ENCODE results near the gene XXYLT1. TPM values are rescaled to one million over a fixed set of nuclear protein-coding genes. Genes with fewer than 3 reads are reported as not detected.

XXYLT1 gene
- total RNA-seq, 1 experiment from 2014 or later: 23.4 TPM

DNA sequence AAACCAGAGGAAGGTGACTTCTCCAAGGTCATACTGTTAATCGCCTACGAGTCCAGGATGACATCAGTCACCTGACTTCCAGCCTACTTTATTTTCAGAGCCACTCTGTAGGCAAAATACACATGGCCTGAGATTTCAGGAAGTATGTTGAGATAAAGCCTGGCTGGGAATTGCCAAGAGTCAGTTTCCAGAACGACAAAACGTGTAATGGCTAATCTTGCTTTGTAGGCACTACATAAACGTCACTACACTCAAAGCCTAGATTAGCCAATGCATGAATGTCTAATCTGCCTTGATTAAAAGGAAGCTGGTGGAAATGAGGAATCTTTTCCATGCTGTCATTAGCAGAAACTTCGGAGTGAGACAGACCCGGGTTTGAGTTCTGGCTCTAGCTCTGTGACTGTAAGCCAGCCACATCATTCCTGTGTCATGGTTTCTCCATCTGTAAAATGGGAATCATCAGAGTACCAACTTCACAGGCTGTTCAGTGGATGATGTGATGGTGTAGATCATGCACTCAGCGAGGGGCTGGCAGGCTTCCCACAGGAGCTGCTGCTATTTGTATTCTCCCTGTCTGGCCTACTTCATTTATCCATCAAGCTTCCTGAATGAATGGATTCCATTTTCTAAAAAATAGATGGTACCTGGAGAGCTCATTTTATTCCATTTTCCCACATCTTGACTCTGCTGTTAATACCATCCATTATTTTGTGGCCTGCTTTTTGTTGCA lies 241.9 kb downstream of the XXYLT1 start (continued):
- TF ChIP-seq AFF4 (CRISPR knock-in tag; IDR thresholded peaks at IDR 0.05; ENCODE audit: borderline replicate concordance) (no peak), FOXP1 (CRISPR knock-in tag; IDR thresholded peaks at IDR 0.05; ENCODE audit: borderline replicate concordance) (no peak), SOX15 (CRISPR knock-in tag; IDR thresholded peaks at IDR 0.05) (no peak), OVOL2 (CRISPR knock-in tag; IDR thresholded peaks at IDR 0.05; ENCODE audit: borderline replicate concordance) (no peak), ZNF532 (CRISPR knock-in tag; IDR thresholded peaks at IDR 0.05; ENCODE audit: borderline replicate concordance) (no peak), ZNF396 (CRISPR knock-in tag; IDR thresholded peaks at IDR 0.05; ENCODE audit: borderline replicate concordance) (no peak), SP1 (CRISPR knock-in tag; conservative IDR thresholded peaks at IDR 0.05) (no peak), NR1H2 (CRISPR knock-in tag; IDR thresholded peaks at IDR 0.05) (no peak), ZNF671 (CRISPR knock-in tag; IDR thresholded peaks at IDR 0.05) (no peak)

DNA sequence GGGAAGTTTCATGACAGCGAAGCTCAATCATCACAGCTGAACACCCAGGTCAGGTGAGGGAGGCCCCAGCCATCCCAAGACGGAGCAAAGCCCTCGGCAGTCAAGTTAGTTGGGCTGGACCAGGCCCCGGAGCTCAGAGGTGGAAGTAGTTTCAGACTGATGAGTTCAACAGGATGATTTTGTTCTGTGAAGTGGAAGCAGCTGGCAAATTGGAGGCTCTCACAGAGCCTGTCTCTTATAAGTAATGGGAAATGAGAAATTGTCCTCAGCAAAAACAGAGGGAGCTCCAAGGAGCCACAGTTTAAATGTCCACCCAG lies 245.1 kb downstream of the XXYLT1 start:
- no peaks in the 10 kb centered on the region for H3K27me3 Mint-ChIP-seq (ENCODE audit: low read depth)
- peaks cover 15% of the 10 kb centered on the region for H3K9me3 Mint-ChIP-seq
- H3K36me3 Mint-ChIP-seq: no peaks in the 10 kb centered on the region
- ChIA-PET POLR2A (no interaction called here), CTCF (interaction anchor here (0.8 to 1.4 kb wide), 3 partner anchors 9 to 343 kb away, joined by 3 to 6 read pairs (median 3); no protein-coding TSS in a partner anchor)
- ATAC-seq (no peak), DNase-seq (ENCODE audit: low spot score) (no peak)
- no peak overlapping the region for H3K4me3 Mint-ChIP-seq
- TF ChIP-seq ZNF232 (CRISPR knock-in tag; IDR thresholded peaks at IDR 0.05) (no peak), ZNF121 (CRISPR knock-in tag; IDR thresholded peaks at IDR 0.05) (no peak), NR2C2 (CRISPR knock-in tag; IDR thresholded peaks at IDR 0.05) (no peak), CREM (CRISPR knock-in tag; IDR thresholded peaks at IDR 0.05) (no peak), ATF2 (CRISPR knock-in tag; IDR thresholded peaks at IDR 0.05; ENCODE audit: borderline replicate concordance, low read depth) (no peak), OVOL2 (CRISPR knock-in tag; IDR thresholded peaks at IDR 0.05; ENCODE audit: borderline replicate concordance) (no peak)
- TF ChIP-seq, protein P1, sequence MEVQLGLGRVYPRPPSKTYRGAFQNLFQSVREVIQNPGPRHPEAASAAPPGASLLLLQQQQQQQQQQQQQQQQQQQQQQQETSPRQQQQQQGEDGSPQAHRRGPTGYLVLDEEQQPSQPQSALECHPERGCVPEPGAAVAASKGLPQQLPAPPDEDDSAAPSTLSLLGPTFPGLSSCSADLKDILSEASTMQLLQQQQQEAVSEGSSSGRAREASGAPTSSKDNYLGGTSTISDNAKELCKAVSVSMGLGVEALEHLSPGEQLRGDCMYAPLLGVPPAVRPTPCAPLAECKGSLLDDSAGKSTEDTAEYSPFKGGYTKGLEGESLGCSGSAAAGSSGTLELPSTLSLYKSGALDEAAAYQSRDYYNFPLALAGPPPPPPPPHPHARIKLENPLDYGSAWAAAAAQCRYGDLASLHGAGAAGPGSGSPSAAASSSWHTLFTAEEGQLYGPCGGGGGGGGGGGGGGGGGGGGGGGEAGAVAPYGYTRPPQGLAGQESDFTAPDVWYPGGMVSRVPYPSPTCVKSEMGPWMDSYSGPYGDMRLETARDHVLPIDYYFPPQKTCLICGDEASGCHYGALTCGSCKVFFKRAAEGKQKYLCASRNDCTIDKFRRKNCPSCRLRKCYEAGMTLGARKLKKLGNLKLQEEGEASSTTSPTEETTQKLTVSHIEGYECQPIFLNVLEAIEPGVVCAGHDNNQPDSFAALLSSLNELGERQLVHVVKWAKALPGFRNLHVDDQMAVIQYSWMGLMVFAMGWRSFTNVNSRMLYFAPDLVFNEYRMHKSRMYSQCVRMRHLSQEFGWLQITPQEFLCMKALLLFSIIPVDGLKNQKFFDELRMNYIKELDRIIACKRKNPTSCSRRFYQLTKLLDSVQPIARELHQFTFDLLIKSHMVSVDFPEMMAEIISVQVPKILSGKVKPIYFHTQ (CRISPR knock-in tag; IDR thresholded peaks at IDR 0.05): no peak
- TF ChIP-seq, protein P2, sequence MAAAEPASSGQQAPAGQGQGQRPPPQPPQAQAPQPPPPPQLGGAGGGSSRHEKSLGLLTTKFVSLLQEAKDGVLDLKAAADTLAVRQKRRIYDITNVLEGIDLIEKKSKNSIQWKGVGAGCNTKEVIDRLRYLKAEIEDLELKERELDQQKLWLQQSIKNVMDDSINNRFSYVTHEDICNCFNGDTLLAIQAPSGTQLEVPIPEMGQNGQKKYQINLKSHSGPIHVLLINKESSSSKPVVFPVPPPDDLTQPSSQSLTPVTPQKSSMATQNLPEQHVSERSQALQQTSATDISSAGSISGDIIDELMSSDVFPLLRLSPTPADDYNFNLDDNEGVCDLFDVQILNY (CRISPR knock-in tag; IDR thresholded peaks at IDR 0.05): no peak
- no peaks in the 10 kb centered on the region for H3K4me1 Mint-ChIP-seq
- no peak overlapping the region for H3K27ac Mint-ChIP-seq

Data from WTC11 (cell line).